ENCODE results near the gene NEUROG3.

DNA sequence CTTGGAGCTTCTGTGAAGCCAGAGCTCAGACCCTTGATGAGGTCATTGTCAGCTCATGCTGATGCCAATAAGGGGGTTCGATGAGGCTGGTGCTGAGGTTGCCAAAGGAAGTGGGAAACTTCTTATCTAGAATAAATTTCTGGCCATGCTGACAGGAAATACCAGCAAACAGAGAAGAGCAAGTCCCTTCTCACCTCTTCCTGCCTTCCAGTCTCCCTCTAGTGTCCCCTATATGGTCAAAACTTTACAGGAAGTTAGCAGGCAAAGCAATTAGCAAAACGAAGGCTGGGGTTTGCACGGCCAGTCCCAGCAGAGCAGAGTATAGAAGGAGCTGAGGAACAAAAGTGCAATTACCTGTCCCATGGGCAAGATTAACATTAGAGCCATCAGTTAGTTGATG is 15.1 kb upstream of the NEUROG3 start:
- TF ChIP-seq ZFP36L2 (CRISPR knock-in tag; IDR thresholded peaks at IDR 0.05) (no peak), ZNF460 (CRISPR knock-in tag; IDR thresholded peaks at IDR 0.05; ENCODE audit: borderline replicate concordance) (no peak), PCBP1 (IDR thresholded peaks at IDR 0.05; ENCODE audit: borderline replicate concordance, low read depth, low read length) (no peak), EZH2 (conservative IDR thresholded peaks at IDR 0.05; ENCODE audit: low read depth, low read length) (no peak)
- TF ChIP-seq, protein P1, sequence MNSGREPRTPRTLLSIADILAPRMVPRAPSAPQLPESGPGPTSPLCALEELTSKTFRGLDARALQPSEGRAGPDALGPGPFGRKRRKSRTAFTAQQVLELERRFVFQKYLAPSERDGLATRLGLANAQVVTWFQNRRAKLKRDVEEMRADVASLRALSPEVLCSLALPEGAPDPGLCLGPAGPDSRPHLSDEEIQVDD (CRISPR knock-in tag; IDR thresholded peaks at IDR 0.05; ENCODE audit: borderline replicate concordance) = no peak
- TF ChIP-seq, protein P2, sequence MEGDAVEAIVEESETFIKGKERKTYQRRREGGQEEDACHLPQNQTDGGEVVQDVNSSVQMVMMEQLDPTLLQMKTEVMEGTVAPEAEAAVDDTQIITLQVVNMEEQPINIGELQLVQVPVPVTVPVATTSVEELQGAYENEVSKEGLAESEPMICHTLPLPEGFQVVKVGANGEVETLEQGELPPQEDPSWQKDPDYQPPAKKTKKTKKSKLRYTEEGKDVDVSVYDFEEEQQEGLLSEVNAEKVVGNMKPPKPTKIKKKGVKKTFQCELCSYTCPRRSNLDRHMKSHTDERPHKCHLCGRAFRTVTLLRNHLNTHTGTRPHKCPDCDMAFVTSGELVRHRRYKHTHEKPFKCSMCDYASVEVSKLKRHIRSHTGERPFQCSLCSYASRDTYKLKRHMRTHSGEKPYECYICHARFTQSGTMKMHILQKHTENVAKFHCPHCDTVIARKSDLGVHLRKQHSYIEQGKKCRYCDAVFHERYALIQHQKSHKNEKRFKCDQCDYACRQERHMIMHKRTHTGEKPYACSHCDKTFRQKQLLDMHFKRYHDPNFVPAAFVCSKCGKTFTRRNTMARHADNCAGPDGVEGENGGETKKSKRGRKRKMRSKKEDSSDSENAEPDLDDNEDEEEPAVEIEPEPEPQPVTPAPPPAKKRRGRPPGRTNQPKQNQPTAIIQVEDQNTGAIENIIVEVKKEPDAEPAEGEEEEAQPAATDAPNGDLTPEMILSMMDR (CRISPR knock-in tag; IDR thresholded peaks at IDR 0.05) = no peak
